Thoracic aorta (tissue), 2 donors: ENCODE data around the gene SERTM2. TPM values are rescaled to one million over a fixed set of nuclear protein-coding genes. Genes with fewer than 3 reads are reported as not detected.

Experiments
- ATAC-seq: fragments of 150-250 bp; one replicate; pipeline ENCODE4 v1.8.0; 2017; ENCODE audit warnings: low read depth; ENCODE audit not compliant: insufficient number of reproducible peaks, low FRiP score
- DNase-seq: peaks from one replicate; pipeline ENCODE4 v3.0.0-alpha.2; 2020; ENCODE audit warnings: low spot score
- H3K27ac ChIP-seq, 2 donors: fragments of 200-600 bp; sonication (generic); 1 replicate in 1 of 2; 2 replicates in 1 of 2; pipeline ENCODE4 v1.5.1; 2016; ENCODE audit warnings: mild to moderate bottlenecking in 2 of 2, moderate library complexity in 2 of 2
- H3K27me3 ChIP-seq: fragments of 200-600 bp; sonication (generic); replicated peaks from 2 replicates; pipeline ENCODE4 v1.6.0; 2016; ENCODE audit warnings: mild to moderate bottlenecking; ENCODE audit not compliant: insufficient read depth
- H3K36me3 ChIP-seq: fragments of 200-600 bp; sonication (generic); one replicate; pipeline ENCODE4 v1.5.1; 2016
- H3K4me1 ChIP-seq, 2 donors: fragments of 200-600 bp; sonication (generic); 1 replicate in 1 of 2; 2 replicates in 1 of 2; pipeline versions ENCODE4 v1.5.1 to v1.6.0; 2016; ENCODE audit warnings: low read depth in 2 of 2, mild to moderate bottlenecking in 1 of 2; ENCODE audit not compliant: control insufficient read depth in 1 of 2
- H3K4me3 ChIP-seq: fragments of 200-600 bp; sonication (generic); 2 replicates; pipeline ENCODE4 v1.5.1; 2016; ENCODE audit warnings: mild to moderate bottlenecking
- H3K9me3 ChIP-seq: fragments of 200-600 bp; sonication (generic); 2 replicates; pipeline ENCODE4 v1.5.1; 2016
- CTCF ChIP-seq: fragments of 200-600 bp; sonication (generic); IDR thresholded peaks from one replicate; pipeline ENCODE4 v1.5.1; 2019; ENCODE audit warnings: antibody characterized with exemption
- total RNA-seq, 2 donors: library from RNA; depleted of rRNA; stranded (reverse); fragments of >200 nt; gene quantifications; one replicate each; pipeline versions ENCODE4 v1.1.0 to v1.2.3, GENCODE V29; 2016

The SERTM2 gene
- total RNA-seq, 2 donors from 2014 or later = not detected

GRCh38 chrX:111503485-111503993 lies 7.9 kb upstream of the SERTM2 start:
- Histone ChIP-seq H3K4me1 (no peaks in the 10 kb centered on the region), H3K36me3 (no peaks in the 10 kb centered on the region), H3K4me3 (no peak overlapping the region), H3K9me3 (no peaks in the 10 kb centered on the region), H3K27me3 (no peaks in the 10 kb centered on the region), H3K27ac (no peak overlapping the region)
- DNase-seq (no peak), ATAC-seq (no peak)
- no peak for TF ChIP-seq CTCF

GRCh38 chrX:111504941-111505340 lies 6.5 kb upstream of the SERTM2 start:
- TF ChIP-seq CTCF = no peak
- no peaks in the 10 kb centered on the region for H3K9me3 ChIP-seq
- ATAC-seq (no peak), DNase-seq (no peak)
- no peak overlapping the region for H3K4me3 ChIP-seq
- H3K4me1 ChIP-seq = no peaks in the 10 kb centered on the region
- H3K27me3 ChIP-seq = no peaks in the 10 kb centered on the region
- H3K27ac ChIP-seq = no peak overlapping the region
- H3K36me3 ChIP-seq = no peaks in the 10 kb centered on the region

GRCh38 chrX:111505783-111506182 lies 5.7 kb upstream of the SERTM2 start:
- no peaks in the 10 kb centered on the region for H3K9me3 ChIP-seq
- H3K4me3 ChIP-seq = no peak overlapping the region

GRCh38 chrX:111506826-111507225 lies 4.6 kb upstream of the SERTM2 start:
- Histone ChIP-seq H3K9me3 (no peaks in the 10 kb centered on the region), H3K4me1 (no peaks in the 10 kb centered on the region), H3K27ac (no peak overlapping the region), H3K36me3 (no peaks in the 10 kb centered on the region), H3K4me3 (no peak overlapping the region), H3K27me3 (no peaks in the 10 kb centered on the region)
- no peak for TF ChIP-seq CTCF
- ATAC-seq (no peak), DNase-seq (no peak)

More at GRCh38 chrX:111505783-111506182, 5.7 kb upstream of the SERTM2 start:
- TF ChIP-seq CTCF = no peak
- DNase-seq (no peak), ATAC-seq (no peak)
- Histone ChIP-seq H3K4me1 (no peaks in the 10 kb centered on the region), H3K36me3 (no peaks in the 10 kb centered on the region), H3K27ac (no peak overlapping the region), H3K27me3 (no peaks in the 10 kb centered on the region)

GRCh38 chrX:111507933-111508332 lies 3.5 kb upstream of the SERTM2 start:
- Histone ChIP-seq H3K27me3 (no peaks in the 10 kb centered on the region), H3K4me3 (no peak overlapping the region), H3K36me3 (no peaks in the 10 kb centered on the region), H3K27ac (no peak overlapping the region), H3K4me1 (no peaks in the 10 kb centered on the region), H3K9me3 (no peaks in the 10 kb centered on the region)
- no peak for ATAC-seq
- DNase-seq = no peak
- TF ChIP-seq CTCF = no peak
